ENCODE data around the gene PGAP2.
"Not testable (repeated sequence)": the region's sequence is repeated elsewhere in the genome, so short reads cannot be mapped to it uniquely, and the experiment has no call there.

PGAP2 gene

DNA sequence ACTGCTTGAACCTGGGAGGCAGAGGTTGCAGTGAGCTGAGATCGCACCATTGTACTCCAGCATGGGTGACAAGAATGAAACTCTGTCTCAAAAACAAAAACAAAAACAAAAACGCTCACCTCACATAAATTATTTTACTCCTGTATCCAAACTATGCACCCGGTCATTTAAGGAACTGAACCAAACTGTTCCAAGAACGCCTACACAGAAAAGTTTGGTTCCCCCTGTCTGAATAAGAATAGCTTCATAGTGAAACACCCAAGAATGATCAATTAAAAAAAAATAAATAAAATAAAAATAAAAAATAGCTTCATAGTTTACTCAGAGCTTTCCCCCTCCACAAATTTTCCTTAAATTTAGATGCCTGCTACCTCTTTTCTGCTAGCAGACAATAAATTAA lies 24.7 kb upstream of the PGAP2 start:
- 98% methylated on average over 4 of the region's 4 CpGs for WGBS
- no peaks in the 10 kb centered on the region for H3K27me3 ChIP-seq (ENCODE audit: control insufficient read depth in 1 of 2, insufficient read depth in 1 of 2, low read length in 2 of 2)
- no peak for DNase-seq

DNA sequence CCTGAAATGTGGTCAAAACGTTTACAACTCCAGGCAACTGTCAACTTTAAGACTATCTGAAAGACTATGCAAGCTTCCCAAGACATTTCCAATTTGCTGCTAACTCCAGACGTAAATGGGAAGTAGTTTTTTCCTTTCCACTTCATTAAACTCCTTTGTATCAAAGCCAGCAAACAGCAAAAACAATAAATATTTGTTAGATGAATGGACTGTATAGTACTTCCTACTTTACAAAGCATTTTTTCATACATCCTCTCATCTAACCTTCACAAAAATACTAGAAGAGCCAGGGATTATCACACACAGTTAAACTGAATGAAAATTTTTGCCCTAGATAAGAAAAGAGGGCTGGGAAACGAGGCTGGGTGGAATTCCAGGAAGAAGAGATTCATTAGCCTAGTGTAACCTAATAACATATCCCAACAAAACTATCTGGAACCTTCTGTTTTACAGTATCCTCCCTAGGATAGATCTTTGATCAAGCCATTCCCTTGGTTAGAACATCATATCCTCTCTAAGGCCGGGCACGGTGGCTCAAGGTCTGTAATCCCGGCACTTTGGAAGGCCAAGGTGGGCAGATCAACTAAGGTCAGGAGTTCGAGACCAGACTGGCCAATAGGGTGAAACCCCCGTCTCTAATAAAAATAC lies 21.5 kb upstream of the PGAP2 start:
- Histone ChIP-seq H3K9me3 (ENCODE audit: control insufficient read depth, low read length) (no peaks in the 10 kb centered on the region), H3K4me3 (ENCODE audit: insufficient read depth in 1 of 2, low read depth in 1 of 2, low read length in 2 of 2) (peak overlapping the region in 1 of 2 experiments; percentile 10), H3K9ac (ENCODE audit: low read length) (peak overlapping the region; percentile 48), H3K18ac (ENCODE audit: low read depth in 1 of 2, low read length in 2 of 2) (no peak overlapping the region), H2AFZ (ENCODE audit: low read depth, low read length) (no peak overlapping the region), H2BK12ac (ENCODE audit: low read length in 2 of 2) (no peak overlapping the region), H3K4ac (ENCODE audit: low read depth in 1 of 2, low read length in 2 of 2) (no peak overlapping the region), H3K79me1 (replicated peaks; ENCODE audit: low read length, poor library complexity, severe bottlenecking) (no peaks in the 10 kb centered on the region), H3K27ac (ENCODE audit: low read length, poor library complexity, severe bottlenecking) (no peak overlapping the region), H3K4me1 (ENCODE audit: control insufficient read depth, insufficient read depth, low read depth, low read length) (peaks cover 5% of the 10 kb centered on the region), H4K8ac (ENCODE audit: low read length) (no peak overlapping the region), H3K4me2 (ENCODE audit: low read length, poor library complexity, severe bottlenecking) (no peak overlapping the region), H3K36me3 (ENCODE audit: control insufficient read depth in 1 of 2, insufficient read depth in 2 of 2, low read depth in 1 of 2, low read length in 2 of 2) (peaks cover 13 to 36% of the 10 kb centered on the region in 2 experiments), H2AK5ac (ENCODE audit: low read length, severe bottlenecking) (no peak overlapping the region), H2BK120ac (ENCODE audit: low read depth, low read length) (no peak overlapping the region), H3K23ac (ENCODE audit: low read length in 2 of 2) (no peak overlapping the region), H3K27me3 (ENCODE audit: control insufficient read depth in 1 of 2, insufficient read depth in 1 of 2, low read length in 2 of 2) (no peaks in the 10 kb centered on the region), H2BK15ac (ENCODE audit: low read depth, poor library complexity, severe bottlenecking) (no peak overlapping the region), H3K14ac (ENCODE audit: low read length in 2 of 2) (no peak overlapping the region), H2BK5ac (ENCODE audit: low read depth, low read length, poor library complexity, severe bottlenecking) (no peak overlapping the region), H4K91ac (ENCODE audit: low read length) (no peak overlapping the region)
- DNase-seq = peak; percentile 16
- 98% methylated on average over 7 of the region's 8 CpGs for WGBS

More for the DNA sequence above, 24.7 kb upstream of the PGAP2 start:
- Histone ChIP-seq H3K4me3 (ENCODE audit: insufficient read depth in 1 of 2, low read depth in 1 of 2, low read length in 2 of 2) (no peak overlapping the region), H3K14ac (ENCODE audit: low read length in 2 of 2) (no peak overlapping the region), H2AFZ (ENCODE audit: low read depth, low read length) (no peak overlapping the region), H3K4me2 (ENCODE audit: low read length, poor library complexity, severe bottlenecking) (no peak overlapping the region), H3K4ac (ENCODE audit: low read depth in 1 of 2, low read length in 2 of 2) (no peak overlapping the region), H3K27ac (ENCODE audit: low read length, poor library complexity, severe bottlenecking) (no peak overlapping the region), H2BK12ac (ENCODE audit: low read length in 2 of 2) (no peak overlapping the region), H3K9ac (ENCODE audit: low read length) (no peak overlapping the region), H3K79me1 (replicated peaks; ENCODE audit: low read length, poor library complexity, severe bottlenecking) (peaks cover 3% of the 10 kb centered on the region), H2BK5ac (ENCODE audit: low read depth, low read length, poor library complexity, severe bottlenecking) (no peak overlapping the region), H2BK120ac (ENCODE audit: low read depth, low read length) (no peak overlapping the region), H2BK15ac (ENCODE audit: low read depth, poor library complexity, severe bottlenecking) (no peak overlapping the region), H3K18ac (ENCODE audit: low read depth in 1 of 2, low read length in 2 of 2) (no peak overlapping the region), H4K91ac (ENCODE audit: low read length) (no peak overlapping the region), H3K36me3 (ENCODE audit: control insufficient read depth in 1 of 2, insufficient read depth in 2 of 2, low read depth in 1 of 2, low read length in 2 of 2) (peaks cover 15 to 43% of the 10 kb centered on the region in 2 experiments), H2AK5ac (ENCODE audit: low read length, severe bottlenecking) (no peak overlapping the region), H4K8ac (ENCODE audit: low read length) (no peak overlapping the region), H3K23ac (ENCODE audit: low read length in 2 of 2) (no peak overlapping the region), H3K9me3 (ENCODE audit: control insufficient read depth, low read length) (no peaks in the 10 kb centered on the region), H3K4me1 (ENCODE audit: control insufficient read depth, insufficient read depth, low read depth, low read length) (peaks cover 1% of the 10 kb centered on the region)

DNA sequence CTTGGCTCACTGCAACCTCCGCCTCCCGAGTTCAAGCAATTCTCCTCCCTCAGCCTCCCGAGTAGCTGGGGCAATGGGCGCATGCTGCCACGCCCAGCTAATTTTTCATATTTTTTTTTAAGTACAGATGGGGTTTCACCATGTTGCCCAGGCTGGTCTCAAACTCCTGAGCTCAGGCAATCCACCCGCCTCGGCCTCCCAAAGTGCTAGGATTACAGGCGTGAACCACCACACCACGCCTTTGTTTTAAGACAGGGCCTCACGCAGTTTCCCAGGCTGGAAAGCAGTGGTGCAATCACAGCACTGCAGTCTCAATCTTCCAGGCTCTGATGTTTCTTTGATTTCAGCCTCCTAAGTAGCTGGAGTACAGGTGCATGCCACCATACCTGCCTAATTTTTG lies 14.0 kb upstream of the PGAP2 start:
- H2BK120ac ChIP-seq (ENCODE audit: low read depth, low read length); H3K18ac ChIP-seq (ENCODE audit: low read depth in 1 of 2, low read length in 2 of 2); H3K9me3 ChIP-seq (ENCODE audit: control insufficient read depth, low read length); H3K14ac ChIP-seq (ENCODE audit: low read length in 2 of 2); H3K4ac ChIP-seq (ENCODE audit: low read depth in 1 of 2, low read length in 2 of 2); H2AK5ac ChIP-seq (ENCODE audit: low read length, severe bottlenecking); DNase-seq; H3K23ac ChIP-seq (ENCODE audit: low read length in 2 of 2); H3K79me1 ChIP-seq (replicated peaks; ENCODE audit: low read length, poor library complexity, severe bottlenecking); H2BK5ac ChIP-seq (ENCODE audit: low read depth, low read length, poor library complexity, severe bottlenecking); H3K4me3 ChIP-seq (ENCODE audit: insufficient read depth in 1 of 2, low read depth in 1 of 2, low read length in 2 of 2); H2AFZ ChIP-seq (ENCODE audit: low read depth, low read length); H3K9ac ChIP-seq (ENCODE audit: low read length); H3K4me1 ChIP-seq (ENCODE audit: control insufficient read depth, insufficient read depth, low read depth, low read length); H3K27me3 ChIP-seq (ENCODE audit: control insufficient read depth in 1 of 2, insufficient read depth in 1 of 2, low read length in 2 of 2); H3K27ac ChIP-seq (ENCODE audit: low read length, poor library complexity, severe bottlenecking); H4K91ac ChIP-seq (ENCODE audit: low read length); H4K8ac ChIP-seq (ENCODE audit: low read length); H2BK15ac ChIP-seq (ENCODE audit: low read depth, poor library complexity, severe bottlenecking); H3K4me2 ChIP-seq (ENCODE audit: low read length, poor library complexity, severe bottlenecking); H2BK12ac ChIP-seq (ENCODE audit: low read length in 2 of 2): not testable (repeated sequence)
- 95% methylated on average over 10 of the region's 10 CpGs for WGBS
- H3K36me3 ChIP-seq (ENCODE audit: control insufficient read depth in 1 of 2, insufficient read depth in 2 of 2, low read depth in 1 of 2, low read length in 2 of 2) = peaks cover 28 to 39% of the 10 kb centered on the region in 2 experiments

DNA sequence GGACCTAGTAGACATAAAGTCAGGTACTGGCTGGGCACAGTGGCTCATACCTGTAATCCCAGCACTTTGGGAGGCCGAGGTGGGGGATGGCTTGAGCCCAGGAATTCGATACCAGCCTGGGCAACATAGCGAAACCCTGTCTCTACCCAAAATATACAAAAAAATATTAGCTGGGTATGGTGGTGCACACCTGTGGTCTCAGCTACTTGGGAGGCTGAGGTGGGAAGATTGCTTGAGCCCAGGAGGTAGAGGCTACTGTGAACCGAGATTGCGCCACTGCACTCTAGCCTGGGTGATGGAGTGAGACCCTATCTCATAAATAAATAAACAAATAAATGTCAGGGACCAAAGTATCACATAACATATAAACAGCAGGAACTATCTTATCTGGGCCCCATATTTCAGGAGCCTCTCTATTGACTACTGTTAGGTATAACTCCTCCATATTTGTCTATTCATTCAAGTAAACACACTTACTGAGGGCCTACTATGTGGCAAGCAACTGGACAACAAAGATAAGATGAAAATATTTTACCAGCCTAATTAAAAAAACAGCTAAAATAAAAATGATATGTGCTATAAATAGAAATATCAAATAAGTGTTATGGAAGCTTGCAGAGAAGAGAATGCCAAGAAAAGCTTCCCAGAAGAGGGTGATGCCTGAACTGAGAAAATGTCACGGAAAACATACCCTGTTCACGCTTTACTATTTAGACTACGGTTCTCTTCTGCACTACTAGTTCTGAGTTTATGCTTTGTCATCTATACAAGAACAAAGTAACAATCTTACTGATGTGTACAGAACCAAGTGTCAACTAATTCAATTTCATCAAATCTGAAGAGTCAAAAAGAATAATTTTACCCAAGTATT lies 13.0 kb upstream of the PGAP2 start:
- H2AK5ac ChIP-seq (ENCODE audit: low read length, severe bottlenecking) = no peak overlapping the region
- peak overlapping the region in 1 of 2 experiments; percentile 97 for H3K4me3 ChIP-seq (ENCODE audit: insufficient read depth in 1 of 2, low read depth in 1 of 2, low read length in 2 of 2)
- H3K14ac ChIP-seq (ENCODE audit: low read length in 2 of 2) = no peak overlapping the region
- no peak for DNase-seq
- H2AFZ ChIP-seq (ENCODE audit: low read depth, low read length) = no peak overlapping the region
- peak overlapping the region; percentile 99 for H3K9ac ChIP-seq (ENCODE audit: low read length)
- 93% methylated on average over 4 of the region's 8 CpGs for WGBS
- no peaks in the 10 kb centered on the region for H3K9me3 ChIP-seq (ENCODE audit: control insufficient read depth, low read length)
- H4K91ac ChIP-seq (ENCODE audit: low read length) = no peak overlapping the region
- H3K4me1 ChIP-seq (ENCODE audit: control insufficient read depth, insufficient read depth, low read depth, low read length) = peaks cover 2% of the 10 kb centered on the region
- H3K18ac ChIP-seq (ENCODE audit: low read depth in 1 of 2, low read length in 2 of 2) = no peak overlapping the region
- H3K79me1 ChIP-seq (replicated peaks; ENCODE audit: low read length, poor library complexity, severe bottlenecking) = peaks cover 3% of the 10 kb centered on the region
- no peak overlapping the region for H2BK15ac ChIP-seq (ENCODE audit: low read depth, poor library complexity, severe bottlenecking)
- no peak overlapping the region for H2BK12ac ChIP-seq (ENCODE audit: low read length in 2 of 2)
- H3K36me3 ChIP-seq (ENCODE audit: control insufficient read depth in 1 of 2, insufficient read depth in 2 of 2, low read depth in 1 of 2, low read length in 2 of 2) = peaks cover 28 to 33% of the 10 kb centered on the region in 2 experiments
- no peak overlapping the region for H3K4me2 ChIP-seq (ENCODE audit: low read length, poor library complexity, severe bottlenecking)
- H2BK5ac ChIP-seq (ENCODE audit: low read depth, low read length, poor library complexity, severe bottlenecking) = no peak overlapping the region
- H3K27me3 ChIP-seq (ENCODE audit: control insufficient read depth in 1 of 2, insufficient read depth in 1 of 2, low read length in 2 of 2) = no peaks in the 10 kb centered on the region
- no peak overlapping the region for H3K23ac ChIP-seq (ENCODE audit: low read length in 2 of 2)
- no peak overlapping the region for H3K4ac ChIP-seq (ENCODE audit: low read depth in 1 of 2, low read length in 2 of 2)
- H4K8ac ChIP-seq (ENCODE audit: low read length) = no peak overlapping the region
- H3K27ac ChIP-seq (ENCODE audit: low read length, poor library complexity, severe bottlenecking) = no peak overlapping the region
- no peak overlapping the region for H2BK120ac ChIP-seq (ENCODE audit: low read depth, low read length)
